Measurements from ENCODE around the gene USP28. TPM values are rescaled to one million over a fixed set of nuclear protein-coding genes. Genes with fewer than 3 reads are reported as not detected.

USP28 gene
- total RNA-seq, 1 donor from 2014 or later: 28.9 TPM

DNA sequence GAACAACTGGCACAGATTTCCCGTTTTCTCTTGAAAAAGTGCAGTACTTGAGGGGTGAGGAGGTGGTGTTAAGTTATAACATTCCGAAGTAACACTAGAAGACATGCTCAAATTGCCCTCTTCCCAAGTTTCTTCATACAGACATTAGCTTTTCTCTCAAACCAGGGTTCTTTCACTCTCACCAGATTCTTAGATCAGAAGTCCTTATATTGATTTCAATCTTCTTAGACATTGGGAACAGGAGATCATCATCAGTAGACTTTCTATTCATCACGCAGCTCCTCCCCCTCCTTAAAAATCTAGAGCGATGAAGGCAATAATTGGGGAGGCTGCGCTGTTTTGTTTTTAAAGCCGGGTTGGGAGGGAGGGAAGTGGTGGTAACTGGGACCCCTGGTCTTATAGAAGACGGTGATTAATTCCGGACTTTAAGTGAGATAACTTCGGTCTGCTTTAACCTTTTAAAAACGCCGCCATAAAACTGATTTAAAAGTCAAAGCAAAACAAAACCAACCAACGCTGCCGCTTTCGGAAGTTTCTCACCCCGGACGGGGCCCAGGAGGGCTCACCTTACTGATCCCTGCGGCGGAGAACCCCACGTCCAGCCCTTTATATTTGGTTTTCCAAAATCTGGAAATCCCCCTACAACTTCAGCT lies 665 bp downstream of the USP28 start:
- intact Hi-C loops (cut with DNase I): no loop called here
- Histone ChIP-seq H3K9me3 (no peaks in the 10 kb centered on the region), H3K4me3 (peak overlapping the region; percentile 83), H3K27ac (peak overlapping the region; percentile 76), H3K36me3 (no peaks in the 10 kb centered on the region), H3K27me3 (no peaks in the 10 kb centered on the region), H3K4me1 (peaks cover 3% of the 10 kb centered on the region)
- TF ChIP-seq, protein P1, sequence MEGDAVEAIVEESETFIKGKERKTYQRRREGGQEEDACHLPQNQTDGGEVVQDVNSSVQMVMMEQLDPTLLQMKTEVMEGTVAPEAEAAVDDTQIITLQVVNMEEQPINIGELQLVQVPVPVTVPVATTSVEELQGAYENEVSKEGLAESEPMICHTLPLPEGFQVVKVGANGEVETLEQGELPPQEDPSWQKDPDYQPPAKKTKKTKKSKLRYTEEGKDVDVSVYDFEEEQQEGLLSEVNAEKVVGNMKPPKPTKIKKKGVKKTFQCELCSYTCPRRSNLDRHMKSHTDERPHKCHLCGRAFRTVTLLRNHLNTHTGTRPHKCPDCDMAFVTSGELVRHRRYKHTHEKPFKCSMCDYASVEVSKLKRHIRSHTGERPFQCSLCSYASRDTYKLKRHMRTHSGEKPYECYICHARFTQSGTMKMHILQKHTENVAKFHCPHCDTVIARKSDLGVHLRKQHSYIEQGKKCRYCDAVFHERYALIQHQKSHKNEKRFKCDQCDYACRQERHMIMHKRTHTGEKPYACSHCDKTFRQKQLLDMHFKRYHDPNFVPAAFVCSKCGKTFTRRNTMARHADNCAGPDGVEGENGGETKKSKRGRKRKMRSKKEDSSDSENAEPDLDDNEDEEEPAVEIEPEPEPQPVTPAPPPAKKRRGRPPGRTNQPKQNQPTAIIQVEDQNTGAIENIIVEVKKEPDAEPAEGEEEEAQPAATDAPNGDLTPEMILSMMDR (IDR thresholded peaks at IDR 0.05): no peak
- DNase-seq: no peak
- ATAC-seq: no peak

DNA sequence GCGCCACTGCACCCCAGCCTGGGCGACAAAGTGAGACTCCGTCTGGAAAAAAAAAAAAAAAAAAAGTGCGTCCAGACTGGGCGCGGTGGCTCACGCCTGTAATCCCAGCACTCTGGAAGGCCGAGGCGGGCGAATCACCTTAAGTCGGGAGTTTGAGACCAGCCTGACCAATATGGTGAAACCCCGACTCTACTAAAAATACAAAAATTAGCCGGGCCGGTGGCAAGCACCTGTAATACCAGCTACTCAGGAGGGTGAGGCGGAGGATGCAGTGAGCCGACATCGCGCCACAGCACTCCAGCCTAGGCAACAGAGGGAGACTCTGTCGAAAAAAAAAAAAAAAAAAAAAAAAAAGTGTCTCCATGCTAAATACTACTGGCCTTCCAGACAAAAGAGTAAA lies 1.3 kb downstream of the USP28 start:
- H3K9me3 ChIP-seq: no peaks in the 10 kb centered on the region
- H3K27me3 ChIP-seq: no peaks in the 10 kb centered on the region
- peaks cover 3% of the 10 kb centered on the region for H3K4me1 ChIP-seq
- TF ChIP-seq, protein P1 (IDR thresholded peaks at IDR 0.05): no peak
- DNase-seq (no peak), ATAC-seq (no peak)
- intact Hi-C loops (cut with DNase I): no loop called here
- H3K27ac ChIP-seq: no peak overlapping the region
- H3K4me3 ChIP-seq: peak overlapping the region; percentile 83
- no peaks in the 10 kb centered on the region for H3K36me3 ChIP-seq

- no peaks in the 10 kb centered on the region for H3K27me3 ChIP-seq
- H3K4me3 ChIP-seq: no peak overlapping the region
- H3K27ac ChIP-seq: no peak overlapping the region
- DNase-seq (no peak), ATAC-seq (no peak)
- H3K9me3 ChIP-seq: no peaks in the 10 kb centered on the region
- H3K36me3 ChIP-seq: no peaks in the 10 kb centered on the region
- intact Hi-C loops (cut with DNase I): no loop called here
- H3K4me1 ChIP-seq: peaks cover 3% of the 10 kb centered on the region
- TF ChIP-seq, protein P1 (IDR thresholded peaks at IDR 0.05): no peak
Observed at GRCh38 chr11:113873236-113873626, 2.1 kb downstream of the USP28 start.

- DNase-seq (no peak), ATAC-seq (no peak)
- intact Hi-C loops (cut with DNase I): no loop called here
- Histone ChIP-seq H3K9me3 (no peaks in the 10 kb centered on the region), H3K4me3 (no peak overlapping the region), H3K4me1 (peaks cover 3% of the 10 kb centered on the region), H3K27ac (no peak overlapping the region), H3K27me3 (no peaks in the 10 kb centered on the region), H3K36me3 (no peaks in the 10 kb centered on the region)
- TF ChIP-seq, protein P1 (IDR thresholded peaks at IDR 0.05): no peak
Observed at GRCh38 chr11:113871336-113871735, 4.0 kb downstream of the USP28 start.

DNA sequence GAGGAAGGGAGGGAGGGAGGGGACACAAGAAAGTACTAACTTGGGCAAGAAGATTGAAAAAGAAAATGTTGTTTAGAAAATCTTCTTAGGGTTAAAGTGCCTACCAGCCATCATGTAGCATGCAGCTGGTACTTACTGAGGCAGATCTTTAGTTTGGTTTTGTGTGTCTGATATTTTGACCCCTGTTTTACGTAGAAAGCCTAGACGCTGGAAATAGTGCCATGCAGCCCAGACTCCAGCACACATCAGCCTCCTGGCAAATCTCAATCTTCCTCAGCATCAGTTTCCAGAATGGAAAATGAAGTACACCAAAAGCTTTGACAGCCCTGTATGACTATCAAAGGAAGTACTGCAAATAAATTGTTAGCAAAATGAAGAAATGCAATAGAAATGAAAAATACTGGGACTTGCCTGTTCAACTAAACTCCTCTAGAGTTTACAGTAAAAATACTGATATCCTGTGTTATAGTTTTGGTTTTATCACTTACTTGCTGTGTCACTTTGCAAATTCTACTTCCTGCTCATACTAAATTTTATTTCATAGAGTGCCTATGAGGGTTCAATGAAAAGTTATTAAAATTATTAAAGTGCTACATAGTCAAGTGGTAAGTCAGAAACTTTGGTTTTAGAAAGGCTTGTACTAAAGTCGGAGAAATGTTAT lies 7.4 kb downstream of the USP28 start:
- Histone ChIP-seq H3K4me1 (peaks cover 1% of the 10 kb centered on the region), H3K4me3 (no peak overlapping the region), H3K36me3 (no peaks in the 10 kb centered on the region), H3K27me3 (no peaks in the 10 kb centered on the region), H3K9me3 (no peaks in the 10 kb centered on the region), H3K27ac (no peak overlapping the region)
- DNase-seq: no peak
- TF ChIP-seq, protein P1 (IDR thresholded peaks at IDR 0.05): no peak
- intact Hi-C loops (cut with DNase I): no loop called here
- no peak for ATAC-seq
